ENCODE measurements around the gene SETD1B.

Gene SETD1B

DNA sequence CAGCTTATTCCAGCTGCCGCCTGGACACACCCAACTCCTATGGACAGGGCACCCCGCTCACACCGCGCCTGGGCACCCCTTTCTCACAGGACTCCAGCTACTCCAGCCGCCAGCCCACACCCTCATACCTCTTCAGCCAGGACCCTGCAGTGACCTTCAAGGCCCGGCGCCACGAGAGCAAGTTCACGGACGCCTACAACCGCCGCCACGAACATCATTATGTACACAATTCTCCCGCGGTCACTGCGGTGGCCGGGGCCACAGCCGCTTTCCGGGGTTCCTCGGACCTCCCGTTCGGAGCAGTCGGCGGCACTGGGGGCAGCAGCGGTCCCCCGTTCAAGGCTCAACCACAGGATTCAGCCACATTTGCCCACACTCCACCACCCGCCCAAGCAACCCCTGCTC lies 5.9 kb downstream of the SETD1B start:
- no peak for DNase-seq

GRCh38 chr12:121810234-121810817 lies 6.5 kb downstream of the SETD1B start:
- DNase-seq: no peak

- no peak for DNase-seq
Observed at GRCh38 chr12:121810833-121811433, 7.1 kb downstream of the SETD1B start.

DNA sequence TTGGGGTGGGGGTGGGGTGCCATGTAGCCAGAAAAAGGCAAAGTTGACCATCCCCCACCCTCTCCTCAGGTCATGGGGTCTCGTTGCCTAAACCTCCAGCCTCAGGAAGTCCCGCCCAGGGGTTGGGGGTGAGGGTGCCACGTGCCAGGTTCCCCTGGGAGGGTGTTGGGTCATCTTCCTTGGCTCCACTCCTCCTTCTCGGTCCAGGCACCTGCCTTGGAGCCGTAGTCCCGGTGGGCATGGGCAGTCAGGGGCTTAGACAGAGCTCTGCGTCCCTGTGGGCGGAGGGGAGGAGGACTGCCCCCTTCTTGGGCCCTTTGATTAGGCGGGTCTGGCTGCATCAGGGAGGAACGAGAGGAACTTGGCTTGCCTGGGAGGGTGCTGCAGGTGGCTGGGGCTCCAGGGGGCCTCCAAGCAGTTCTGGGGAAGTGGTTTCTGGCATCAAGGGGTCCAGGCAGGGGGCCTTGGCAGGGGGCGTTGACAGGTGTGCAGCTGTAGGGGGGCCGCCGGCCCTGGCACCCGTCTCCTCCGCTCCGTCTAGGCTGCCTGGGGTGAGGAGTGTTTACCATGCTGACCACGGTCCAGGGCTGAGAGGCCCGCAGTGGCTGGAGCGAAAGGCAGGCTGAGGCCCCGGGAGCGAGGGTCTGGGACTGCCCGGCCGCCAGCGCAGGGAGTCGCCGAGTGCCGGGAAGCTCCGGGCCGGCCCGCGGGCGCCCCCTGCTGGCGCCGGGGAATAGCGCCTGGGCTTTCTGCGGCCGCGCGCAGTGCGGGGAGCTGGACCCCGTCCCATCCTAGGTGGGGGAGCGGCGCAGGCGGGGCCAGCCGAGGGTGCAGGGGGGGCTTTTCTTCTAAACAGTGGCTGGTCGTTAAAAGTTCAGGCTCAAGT lies 7.9 kb downstream of the SETD1B start:
- DNase-seq: peak; percentile 63

DNA sequence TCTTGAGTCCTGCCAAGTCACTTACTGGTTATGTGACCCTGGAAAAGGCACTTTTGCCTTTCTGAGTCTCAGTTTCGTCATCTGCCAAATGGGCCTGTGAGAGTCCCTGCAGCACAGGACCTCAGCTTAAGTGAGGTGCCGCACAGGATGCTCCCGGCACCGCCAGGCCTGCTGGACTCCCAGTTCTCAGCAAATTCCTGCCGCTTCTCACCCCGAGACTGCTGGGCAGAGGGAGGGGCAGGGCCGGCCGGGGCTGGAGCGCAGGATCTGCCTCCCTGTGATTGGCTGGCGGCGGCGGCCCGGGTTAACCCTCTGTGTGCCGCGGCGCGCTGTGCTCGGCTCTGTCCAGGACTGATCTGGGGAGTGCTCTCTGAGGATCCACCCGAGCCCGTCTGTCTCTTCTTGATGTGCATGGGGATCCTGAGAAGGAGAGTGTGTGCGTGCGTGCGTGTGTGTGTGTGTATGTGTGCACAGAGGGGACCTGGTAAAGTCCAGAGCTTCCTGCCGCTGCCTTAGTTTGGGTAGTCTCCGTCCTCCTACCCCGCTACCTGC lies 8.6 kb downstream of the SETD1B start:
- no peak for DNase-seq

GRCh38 chr12:121812921-121813896 lies 9.4 kb downstream of the SETD1B start:
- no peak for DNase-seq

GRCh38 chr12:121813951-121814350 lies 10.1 kb downstream of the SETD1B start:
- no peak for DNase-seq

DNA sequence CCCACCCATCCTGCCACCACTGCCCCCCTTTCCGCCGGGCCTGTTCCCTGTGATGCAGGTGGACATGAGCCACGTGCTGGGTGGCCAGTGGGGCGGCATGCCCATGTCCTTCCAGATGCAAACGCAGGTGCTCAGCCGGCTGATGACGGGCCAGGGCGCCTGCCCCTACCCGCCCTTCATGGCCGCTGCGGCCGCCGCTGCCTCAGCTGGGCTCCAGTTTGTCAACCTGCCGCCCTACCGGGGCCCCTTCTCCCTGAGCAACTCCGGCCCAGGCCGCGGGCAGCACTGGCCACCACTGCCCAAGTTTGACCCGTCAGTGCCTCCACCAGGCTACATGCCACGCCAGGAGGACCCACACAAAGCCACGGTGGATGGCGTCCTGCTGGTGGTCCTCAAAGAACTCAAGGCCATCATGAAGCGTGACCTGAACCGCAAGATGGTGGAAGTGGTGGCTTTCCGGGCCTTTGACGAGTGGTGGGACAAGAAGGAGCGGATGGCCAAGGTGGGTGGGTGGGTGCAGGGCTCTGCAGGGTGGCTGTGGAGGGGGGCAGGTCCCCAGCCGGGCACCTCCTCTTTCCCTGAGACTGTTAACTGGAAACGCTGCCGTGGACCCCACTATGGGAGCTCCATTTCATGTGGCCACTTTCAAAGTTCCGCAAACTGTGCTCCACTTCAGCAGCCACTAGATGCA lies 10.8 kb downstream of the SETD1B start:
- DNase-seq: no peak

DNA sequence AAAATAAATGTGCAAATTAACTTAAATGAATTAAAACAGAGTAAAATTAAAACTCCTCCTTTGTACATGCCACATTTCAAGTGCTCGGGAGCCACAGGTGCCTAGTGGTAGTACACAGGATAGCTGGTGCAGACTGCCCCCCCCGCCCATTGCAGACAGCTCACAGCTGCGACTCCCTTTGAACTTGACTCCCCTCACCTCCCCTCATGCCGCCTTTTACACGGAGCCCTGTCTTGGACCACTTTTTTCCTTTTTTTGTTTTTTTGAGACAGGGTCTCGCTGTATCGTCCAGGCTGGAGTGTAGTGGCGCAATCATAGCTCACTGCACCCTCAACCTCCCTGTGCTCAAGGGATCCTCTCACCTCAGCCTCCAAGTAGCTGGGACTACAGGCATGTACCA lies 11.5 kb downstream of the SETD1B start:
- no peak for DNase-seq

DNA sequence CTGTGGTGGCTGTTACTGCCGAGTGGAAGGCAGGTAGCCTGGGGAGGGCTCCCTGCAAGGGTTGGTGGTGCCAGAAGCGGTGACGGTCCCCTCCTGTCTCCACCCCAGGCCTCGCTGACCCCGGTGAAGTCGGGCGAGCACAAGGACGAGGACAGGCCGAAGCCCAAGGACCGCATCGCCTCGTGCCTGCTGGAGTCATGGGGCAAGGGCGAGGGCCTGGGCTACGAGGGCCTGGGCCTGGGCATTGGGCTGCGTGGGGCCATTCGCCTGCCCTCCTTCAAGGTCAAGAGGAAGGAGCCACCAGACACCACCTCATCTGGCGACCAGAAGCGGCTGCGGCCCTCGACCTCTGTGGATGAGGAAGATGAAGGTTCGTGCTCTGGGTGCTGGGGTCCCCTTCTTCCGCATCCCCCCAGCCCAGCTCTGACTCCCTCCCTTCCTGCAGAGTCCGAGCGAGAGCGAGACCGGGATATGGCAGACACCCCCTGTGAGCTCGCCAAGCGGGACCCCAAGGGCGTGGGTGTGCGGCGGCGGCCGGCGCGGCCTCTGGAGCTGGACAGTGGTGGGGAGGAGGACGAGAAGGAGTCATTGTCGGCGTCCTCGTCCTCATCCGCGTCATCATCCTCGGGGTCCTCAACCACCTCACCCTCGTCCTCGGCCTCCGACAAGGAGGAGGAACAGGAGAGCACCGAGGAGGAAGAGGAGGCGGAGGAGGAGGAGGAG lies 13.3 kb downstream of the SETD1B start:
- no peak for DNase-seq

GRCh38 chr12:121817648-121818043 lies 13.8 kb downstream of the SETD1B start:
- DNase-seq: no peak

- no peak for DNase-seq
Observed at GRCh38 chr12:121819212-121819949, 15.6 kb downstream of the SETD1B start.

DNA sequence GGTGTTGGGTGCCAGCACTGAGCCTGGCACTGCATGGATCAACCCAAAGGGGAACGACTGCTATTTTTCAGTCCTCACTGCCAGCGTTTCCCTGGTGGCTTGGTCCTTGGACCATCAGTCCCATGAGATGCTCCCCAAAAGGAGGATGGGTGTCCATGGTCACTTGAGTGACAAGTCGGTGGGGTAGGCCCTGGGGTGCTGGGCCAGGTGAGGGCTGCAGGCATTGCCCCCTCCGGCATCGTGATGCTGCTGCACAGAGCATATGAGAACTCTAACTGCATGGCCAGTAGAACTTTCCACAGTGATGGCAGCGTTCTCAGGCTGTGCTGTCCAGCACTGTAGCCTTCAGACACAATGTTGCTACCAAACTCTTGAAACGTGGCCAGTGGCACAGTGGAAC lies 16.2 kb downstream of the SETD1B start:
- DNase-seq: no peak

DNA sequence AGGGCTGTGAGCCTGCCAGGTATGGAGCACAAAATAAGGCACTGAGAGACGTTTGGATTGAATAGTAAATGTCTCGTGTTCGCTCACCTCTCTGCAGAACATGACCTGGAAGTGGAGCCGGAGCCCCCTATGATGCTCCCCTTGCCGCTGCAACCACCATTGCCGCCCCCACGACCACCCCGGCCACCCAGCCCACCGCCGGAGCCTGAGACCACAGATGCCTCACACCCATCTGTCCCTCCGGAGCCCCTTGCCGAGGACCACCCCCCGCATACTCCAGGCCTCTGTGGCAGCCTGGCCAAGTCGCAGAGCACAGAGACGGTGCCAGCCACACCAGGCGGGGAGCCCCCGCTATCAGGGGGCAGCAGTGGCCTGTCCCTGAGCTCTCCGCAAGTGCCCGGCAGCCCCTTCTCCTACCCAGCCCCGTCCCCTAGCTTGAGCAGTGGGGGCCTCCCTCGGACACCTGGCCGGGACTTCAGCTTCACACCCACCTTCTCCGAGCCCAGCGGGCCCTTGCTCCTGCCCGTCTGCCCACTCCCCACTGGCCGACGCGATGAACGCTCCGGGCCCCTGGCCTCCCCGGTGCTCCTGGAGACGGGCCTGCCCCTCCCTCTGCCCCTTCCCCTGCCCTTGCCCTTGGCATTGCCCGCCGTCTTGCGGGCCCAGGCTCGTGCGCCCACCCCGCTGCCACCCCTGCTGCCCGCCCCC lies 18.7 kb downstream of the SETD1B start:
- DNase-seq: no peak

GRCh38 chr12:121823101-121823726 lies 19.4 kb downstream of the SETD1B start:
- DNase-seq: no peak

GRCh38 chr12:121823727-121824115 lies 19.9 kb downstream of the SETD1B start:
- DNase-seq: no peak

DNA sequence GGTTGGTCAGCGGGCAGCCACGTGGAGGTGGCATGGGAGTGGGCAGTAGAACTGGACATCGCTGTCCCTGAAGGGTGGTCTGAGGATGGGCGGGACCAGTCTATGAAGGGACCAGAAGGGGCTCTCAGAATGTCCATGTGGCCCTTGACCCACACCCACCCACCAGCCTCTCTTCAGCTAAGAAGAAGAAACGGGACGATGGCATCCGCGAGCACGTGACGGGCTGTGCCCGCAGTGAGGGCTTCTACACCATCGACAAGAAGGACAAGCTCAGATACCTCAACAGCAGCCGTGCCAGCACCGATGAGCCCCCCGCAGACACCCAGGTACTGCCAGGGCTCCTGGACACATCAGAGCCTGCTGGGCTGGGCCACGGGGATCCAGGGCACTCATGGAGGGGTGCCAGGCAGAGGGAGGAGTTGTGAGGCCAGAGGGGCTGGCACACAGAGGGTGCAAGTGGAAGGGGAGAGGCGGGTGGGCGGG lies 21.3 kb downstream of the SETD1B start:
- DNase-seq: no peak

GRCh38 chr12:121826318-121827150 lies 22.7 kb downstream of the SETD1B start:
- no peak for DNase-seq

Data from DMS79 treated with DMSO at 0.1 percent for 48 hours (cell line).